Amniotic epithelial cell (primary cell): Measurements from ENCODE around the gene ACBD6.
A peak's percentile ranks its signal among the peaks of the same experiment; 100 is the strongest.

Experiments used
- DNase-seq: peaks from one replicate; pipeline ENCODE4 v3.0.0-alpha.2; 2010; ENCODE audit warnings: low read depth

ACBD6 gene

GRCh38 chr1:180256341-180257027, 245.9 kb downstream of the ACBD6 start:
- DNase-seq: peak; percentile 21

DNA sequence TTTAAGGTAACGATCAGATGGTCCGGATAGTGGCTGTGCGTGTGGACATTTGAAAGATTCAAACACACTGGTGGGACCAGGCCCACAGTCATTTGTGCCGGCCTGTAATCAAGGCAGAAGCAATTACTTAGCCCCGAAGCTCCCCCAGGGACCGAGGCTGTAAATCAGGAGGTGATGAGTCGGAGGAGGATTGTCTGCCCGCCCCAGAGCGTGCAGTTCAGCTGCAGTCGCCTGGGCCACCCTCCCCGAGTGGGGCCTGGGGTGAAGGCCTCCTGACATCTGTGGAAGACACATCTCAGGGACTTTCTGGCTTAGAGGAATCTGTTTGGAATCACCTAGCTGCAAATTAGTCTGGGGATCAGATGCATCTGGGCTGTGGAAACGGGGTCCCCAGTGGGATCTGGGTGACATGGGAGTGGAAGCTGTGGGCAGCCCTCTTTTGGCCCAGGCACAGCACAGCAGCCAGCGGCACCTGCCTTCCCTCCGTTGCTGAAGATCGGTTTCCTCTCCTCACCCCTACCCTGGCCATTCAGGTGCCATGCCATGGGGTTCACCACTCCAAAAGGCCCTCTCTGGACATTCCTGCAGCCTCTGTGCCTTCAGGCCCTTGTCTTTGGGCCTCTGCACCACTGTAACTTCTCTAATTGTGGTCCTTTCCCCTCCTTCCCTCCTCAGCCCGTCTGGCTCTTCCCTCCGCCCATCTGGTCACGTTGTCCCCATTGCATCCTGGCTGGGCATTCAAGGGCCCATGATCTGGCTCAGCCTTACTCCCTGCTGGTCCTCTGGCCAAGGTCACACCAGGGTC, 246.6 kb downstream of the ACBD6 start:
- DNase-seq: no peak

DNA sequence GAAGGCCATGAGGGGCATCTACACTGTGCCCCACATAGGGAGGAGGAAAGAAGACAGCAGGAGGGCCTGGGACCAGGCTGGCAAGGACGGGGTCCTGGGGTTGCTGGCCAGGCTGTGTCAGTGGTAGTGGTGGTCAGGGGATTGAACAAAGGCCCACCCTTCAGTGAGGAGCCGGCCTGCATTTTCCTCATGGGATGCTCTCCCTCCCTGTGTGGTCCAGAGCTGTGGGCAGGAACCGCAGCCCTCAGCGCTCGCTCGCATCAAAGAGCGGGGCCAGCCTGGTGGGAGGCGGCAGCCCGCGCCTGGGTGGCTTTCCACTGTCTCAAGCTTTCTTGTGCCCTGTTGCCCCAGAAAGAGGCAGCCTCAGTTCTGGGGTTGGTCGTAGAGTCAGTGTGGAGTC, 247.5 kb downstream of the ACBD6 start:
- no peak for DNase-seq

DNA sequence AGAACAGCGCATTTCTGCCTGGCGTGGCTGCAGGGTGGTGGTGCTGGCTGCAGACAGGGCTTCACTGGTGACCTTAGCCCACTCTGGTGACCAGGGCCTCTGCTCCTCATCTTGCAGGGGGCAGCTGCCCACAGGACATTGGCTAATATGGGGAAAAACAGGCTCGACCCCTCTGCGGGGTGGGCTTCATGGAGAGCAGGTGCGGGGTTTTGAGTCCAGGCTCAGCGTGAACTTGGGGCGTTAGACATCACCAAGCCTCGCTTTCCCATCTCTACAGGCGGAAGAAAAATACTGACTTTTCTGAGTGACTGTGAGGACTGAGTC, 247.9 kb downstream of the ACBD6 start:
- no peak for DNase-seq

GRCh38 chr1:180253585-180254495, 248.5 kb downstream of the ACBD6 start:
- DNase-seq: no peak

DNA sequence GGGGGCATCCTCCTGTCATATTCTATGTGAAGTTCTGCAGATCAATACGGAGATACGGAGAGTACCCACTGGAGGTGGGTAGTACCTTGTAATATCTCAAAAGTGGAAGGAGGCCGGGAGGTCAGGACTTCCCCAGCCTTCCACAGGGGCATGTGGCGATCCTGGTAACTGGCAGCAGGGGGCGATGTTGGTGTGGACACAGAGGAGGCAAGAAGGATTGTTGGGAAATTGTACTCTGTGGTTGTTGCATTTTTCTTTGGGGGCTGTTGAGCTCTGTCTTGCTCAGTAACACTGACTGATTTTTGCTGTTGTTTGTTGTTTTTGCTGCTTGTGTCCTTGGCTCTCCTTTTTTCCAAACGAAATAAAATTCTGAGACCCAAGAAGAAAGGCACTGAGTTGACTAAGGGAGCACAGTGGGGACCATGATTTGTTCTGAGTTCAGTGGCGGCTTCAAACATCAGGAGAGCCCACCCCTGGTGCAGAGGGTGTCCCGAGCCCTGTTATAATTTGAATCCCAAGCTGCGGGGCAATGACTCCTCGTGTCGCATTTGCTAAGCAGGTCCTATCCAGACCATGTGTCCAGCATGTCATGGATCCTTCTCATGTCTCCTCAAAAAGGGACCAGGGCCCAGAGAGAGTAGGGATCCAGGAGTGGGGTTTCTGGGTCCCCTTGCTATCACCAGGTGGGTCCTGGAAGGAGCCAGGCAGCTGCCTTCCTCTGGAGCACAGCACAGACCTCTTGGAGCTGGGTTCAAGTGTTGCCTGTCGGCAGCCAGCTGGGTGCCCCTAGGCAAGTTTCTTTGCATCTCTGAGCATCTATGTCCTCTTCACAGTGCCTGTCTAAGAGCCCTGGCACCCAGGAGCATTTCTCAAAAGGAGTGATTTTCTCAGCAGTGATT, 249.5 kb downstream of the ACBD6 start:
- DNase-seq: peak; percentile 73

- no peak for DNase-seq
Measured at GRCh38 chr1:180251526-180252305, 250.7 kb downstream of the ACBD6 start.

DNA sequence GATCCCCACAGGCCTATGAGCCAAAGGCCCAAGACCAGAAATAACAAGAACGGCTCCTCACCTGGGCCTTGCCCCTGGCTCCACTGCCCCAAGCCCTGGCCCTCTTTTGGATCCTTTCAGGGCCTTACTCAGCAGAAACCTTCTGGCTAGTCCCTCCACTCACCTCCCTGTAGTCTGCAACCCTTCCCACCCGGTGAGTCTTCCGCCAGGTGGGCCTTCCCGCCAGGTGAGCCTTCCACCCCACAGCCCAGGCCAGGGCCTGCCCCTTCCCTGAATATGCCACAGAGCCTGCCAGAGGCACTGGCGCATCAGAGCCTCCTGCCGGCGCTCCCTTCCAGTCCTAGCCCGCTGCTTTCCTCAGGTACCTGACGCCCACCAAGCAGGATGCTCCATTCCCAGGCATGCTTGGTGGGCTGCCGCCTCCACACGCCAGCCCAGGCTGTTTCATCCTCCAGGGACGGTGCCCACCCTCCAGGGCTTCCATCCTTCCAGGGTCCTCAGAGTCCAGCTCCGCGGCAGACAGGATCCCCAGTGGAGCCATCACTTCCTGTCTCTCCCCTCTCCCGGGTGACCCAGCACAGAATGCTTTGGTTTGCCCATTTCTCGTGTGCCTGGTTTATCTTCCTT, 251.4 kb downstream of the ACBD6 start:
- no peak for DNase-seq

DNA sequence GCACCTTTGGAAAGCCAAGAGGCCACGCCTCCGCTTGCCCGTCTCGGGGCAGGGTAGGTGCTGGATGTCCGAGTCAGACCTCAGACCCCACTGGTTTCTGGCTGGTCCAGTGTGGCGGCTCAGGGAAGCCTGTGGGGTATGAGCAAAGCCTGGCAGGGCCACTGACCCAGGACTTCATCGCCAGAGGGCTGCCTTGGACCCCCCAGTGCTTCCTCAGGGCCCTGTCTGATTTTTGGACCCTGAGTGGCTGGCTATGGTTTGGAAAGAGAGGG, 251.9 kb downstream of the ACBD6 start:
- DNase-seq: no peak

DNA sequence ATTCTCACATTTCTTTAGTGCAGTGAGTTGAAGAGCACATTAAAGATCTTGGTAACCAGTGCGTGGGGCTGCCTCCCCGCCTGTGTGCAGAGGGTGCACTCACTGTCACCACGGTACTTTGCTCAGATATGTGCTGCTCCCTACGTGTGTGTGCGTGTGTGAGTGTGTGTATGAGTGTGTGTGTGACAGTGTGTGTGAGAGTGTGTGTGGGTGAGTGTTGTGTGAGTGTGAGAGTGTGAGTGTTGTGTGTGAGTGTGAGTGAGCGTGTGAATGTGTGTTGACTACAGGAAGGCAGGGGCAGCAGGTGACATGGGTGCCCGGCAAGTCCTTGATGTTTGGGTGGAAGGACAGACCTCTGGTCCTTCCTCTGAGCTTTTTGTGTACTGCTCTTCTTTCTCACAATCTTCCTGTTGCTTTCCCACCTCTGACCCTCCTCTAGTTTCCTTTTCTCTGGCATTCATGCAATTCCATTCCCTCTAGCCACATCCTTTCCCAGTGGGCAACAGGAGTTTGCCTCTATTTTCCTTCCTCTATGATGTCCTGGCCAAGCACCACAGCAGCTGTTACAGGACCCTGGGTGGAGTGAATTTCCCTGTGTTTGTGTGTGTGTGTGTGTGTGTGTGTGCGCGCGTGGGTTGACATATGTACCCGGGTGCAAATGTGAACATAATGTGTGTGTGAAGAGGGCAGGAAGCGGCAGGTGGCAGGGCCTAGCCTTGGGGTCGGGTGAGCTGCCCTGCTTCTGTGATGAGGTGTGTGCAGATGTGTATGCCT, 252.5 kb downstream of the ACBD6 start:
- DNase-seq: no peak

- DNase-seq: no peak
Measured at GRCh38 chr1:180248731-180249681, 253.4 kb downstream of the ACBD6 start.

DNA sequence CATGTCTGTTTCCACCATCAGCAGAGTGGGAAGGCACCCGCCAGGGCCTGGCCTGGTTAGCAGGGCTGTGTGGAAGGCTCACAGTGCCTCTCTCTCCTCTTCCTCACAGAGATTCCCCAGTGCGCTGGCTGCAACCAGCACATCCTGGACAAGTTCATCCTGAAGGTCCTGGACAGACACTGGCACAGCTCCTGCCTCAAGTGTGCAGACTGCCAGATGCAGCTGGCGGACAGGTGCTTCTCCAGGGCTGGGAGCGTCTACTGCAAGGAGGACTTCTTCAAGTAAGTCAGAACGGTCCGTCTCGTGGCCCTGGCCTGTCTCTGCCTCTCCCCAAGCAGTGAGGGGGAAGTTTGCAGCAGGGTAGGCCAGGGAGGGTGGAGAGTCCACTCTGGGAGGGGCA, 254.2 kb downstream of the ACBD6 start:
- DNase-seq: no peak

DNA sequence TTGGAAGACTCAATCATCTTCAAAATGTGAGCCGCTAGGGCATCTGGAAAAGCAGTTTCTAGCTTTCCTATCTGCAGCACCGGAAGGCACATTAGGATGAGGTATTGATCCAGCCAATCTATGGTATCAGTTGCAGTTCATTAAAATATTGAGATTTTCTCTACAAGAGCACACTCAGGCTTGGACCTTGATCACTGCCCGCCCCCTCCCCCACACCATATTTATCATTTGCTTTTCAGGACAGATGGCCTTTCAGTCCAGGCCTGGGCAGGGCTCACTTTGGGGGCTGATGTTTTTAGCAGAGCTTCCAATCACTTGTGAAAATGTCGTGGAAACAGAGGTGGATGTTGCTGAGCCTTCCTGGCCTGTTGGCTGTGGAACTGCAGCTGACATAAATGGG, 254.8 kb downstream of the ACBD6 start:
- DNase-seq: no peak

DNA sequence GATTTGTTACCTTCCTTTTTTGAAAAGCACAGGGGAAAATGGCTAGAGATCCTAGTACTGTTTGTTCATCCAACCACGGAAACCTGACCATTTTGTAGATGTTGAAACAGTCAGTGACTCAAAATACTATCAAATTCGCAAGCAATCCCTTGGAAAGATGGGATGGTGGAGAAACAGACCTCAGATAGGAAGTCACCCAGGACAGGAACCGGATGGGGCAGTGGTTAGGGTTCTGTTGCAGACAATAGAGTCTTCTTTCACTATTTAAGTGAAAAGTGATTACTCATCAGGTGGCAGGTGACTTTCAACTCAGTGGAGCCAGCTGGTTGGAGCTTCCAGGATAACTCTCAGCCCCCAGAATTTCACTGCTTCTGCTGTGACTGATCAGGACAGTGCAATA, 255.3 kb downstream of the ACBD6 start:
- DNase-seq: peak; percentile 60

- DNase-seq: no peak
Measured at GRCh38 chr1:180246579-180246978, 255.8 kb downstream of the ACBD6 start.

DNA sequence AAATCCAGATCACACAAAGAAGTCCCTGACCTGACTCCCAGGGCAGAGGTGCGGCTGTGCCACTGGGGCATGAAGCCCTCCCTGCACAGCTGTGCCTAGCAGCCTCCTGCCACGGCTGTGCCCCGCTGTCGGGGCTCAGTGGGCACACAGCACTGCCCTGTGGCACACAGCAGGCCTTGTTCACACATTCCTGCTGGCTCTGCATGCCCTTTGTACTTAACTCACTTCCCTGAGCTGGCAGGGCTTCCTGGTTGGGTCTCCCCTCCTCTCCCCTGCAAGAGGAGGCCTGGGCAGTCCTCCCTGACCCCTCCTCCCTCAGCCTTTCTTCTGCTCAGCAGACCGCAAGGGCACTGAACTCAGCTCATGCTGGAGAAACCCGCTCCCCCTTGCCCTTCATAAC, 257.5 kb downstream of the ACBD6 start:
- no peak for DNase-seq

GRCh38 chr1:180243517-180244221, 258.7 kb downstream of the ACBD6 start:
- DNase-seq: no peak
